Measurements from ENCODE around the gene EFCAB6.

Gene EFCAB6

DNA sequence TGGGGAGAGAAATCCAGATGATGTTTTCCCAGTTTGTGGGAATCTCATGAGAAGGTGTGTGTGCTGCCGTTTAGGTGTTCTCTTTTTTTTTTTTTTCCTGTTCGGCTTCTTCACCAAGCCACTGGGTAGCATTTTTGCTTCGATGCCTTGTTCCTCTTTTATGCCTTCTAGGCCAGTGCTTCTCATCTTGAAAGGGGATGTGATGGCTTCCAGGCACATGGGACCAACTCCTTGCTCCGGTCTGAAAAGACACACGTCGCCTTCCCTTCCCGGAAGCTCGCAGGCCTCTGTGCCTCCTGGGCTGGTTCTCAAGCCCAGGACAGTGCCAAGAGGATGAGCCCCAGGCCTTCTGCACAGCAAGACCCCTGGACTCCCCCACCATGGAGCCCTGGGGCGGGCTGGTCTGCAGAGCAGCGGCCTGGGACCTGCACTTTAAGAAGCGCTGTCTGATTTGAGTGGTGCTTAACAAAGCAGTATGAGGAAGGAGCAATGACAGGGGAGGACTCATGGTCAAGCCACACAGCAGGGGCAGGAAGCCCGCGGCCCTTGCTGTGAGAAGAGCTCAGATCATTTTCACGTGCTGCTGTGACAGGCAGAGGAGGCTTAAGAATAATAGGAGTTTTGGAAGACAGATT lies 241.5 kb downstream of the EFCAB6 start:
- no peaks in the 10 kb centered on the region for H3K36me3 ChIP-seq (ENCODE audit: control insufficient read depth, low read length)
- H3K9me3 ChIP-seq (ENCODE audit: control insufficient read depth, insufficient read depth, low read length): no peaks in the 10 kb centered on the region
- no peak overlapping the region for H3K4me3 ChIP-seq (ENCODE audit: low read length)
- no peaks in the 10 kb centered on the region for H3F3A ChIP-seq (ENCODE audit: control insufficient read depth, insufficient read depth)
- H3K9me2 ChIP-seq (replicated peaks; ENCODE audit: control insufficient read depth, low read length): no peaks in the 10 kb centered on the region
- H3K4me2 ChIP-seq (ENCODE audit: low read length): no peak overlapping the region
- TF ChIP-seq EZH2phosphoT487 (IDR thresholded peaks at IDR 0.05; ENCODE audit: borderline replicate concordance, low read length): no peak
- TF ChIP-seq, protein P1, sequence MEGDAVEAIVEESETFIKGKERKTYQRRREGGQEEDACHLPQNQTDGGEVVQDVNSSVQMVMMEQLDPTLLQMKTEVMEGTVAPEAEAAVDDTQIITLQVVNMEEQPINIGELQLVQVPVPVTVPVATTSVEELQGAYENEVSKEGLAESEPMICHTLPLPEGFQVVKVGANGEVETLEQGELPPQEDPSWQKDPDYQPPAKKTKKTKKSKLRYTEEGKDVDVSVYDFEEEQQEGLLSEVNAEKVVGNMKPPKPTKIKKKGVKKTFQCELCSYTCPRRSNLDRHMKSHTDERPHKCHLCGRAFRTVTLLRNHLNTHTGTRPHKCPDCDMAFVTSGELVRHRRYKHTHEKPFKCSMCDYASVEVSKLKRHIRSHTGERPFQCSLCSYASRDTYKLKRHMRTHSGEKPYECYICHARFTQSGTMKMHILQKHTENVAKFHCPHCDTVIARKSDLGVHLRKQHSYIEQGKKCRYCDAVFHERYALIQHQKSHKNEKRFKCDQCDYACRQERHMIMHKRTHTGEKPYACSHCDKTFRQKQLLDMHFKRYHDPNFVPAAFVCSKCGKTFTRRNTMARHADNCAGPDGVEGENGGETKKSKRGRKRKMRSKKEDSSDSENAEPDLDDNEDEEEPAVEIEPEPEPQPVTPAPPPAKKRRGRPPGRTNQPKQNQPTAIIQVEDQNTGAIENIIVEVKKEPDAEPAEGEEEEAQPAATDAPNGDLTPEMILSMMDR (IDR thresholded peaks at IDR 0.05; ENCODE audit: low read depth, low read length, poor library complexity, severe bottlenecking): no peak
- H3K27me3 ChIP-seq (ENCODE audit: control insufficient read depth, low read length): no peaks in the 10 kb centered on the region
- H4K20me1 ChIP-seq (ENCODE audit: control insufficient read depth, insufficient read depth, low read depth, low read length): no peaks in the 10 kb centered on the region; the same call in 1 of the 2 replicates
- H3K4me1 ChIP-seq (ENCODE audit: control insufficient read depth, low read length): no peaks in the 10 kb centered on the region
- H3K27ac ChIP-seq (ENCODE audit: low read depth, low read length): no peak overlapping the region
- no peaks in the 10 kb centered on the region for H3K79me2 ChIP-seq (ENCODE audit: control insufficient read depth, low read length)

DNA sequence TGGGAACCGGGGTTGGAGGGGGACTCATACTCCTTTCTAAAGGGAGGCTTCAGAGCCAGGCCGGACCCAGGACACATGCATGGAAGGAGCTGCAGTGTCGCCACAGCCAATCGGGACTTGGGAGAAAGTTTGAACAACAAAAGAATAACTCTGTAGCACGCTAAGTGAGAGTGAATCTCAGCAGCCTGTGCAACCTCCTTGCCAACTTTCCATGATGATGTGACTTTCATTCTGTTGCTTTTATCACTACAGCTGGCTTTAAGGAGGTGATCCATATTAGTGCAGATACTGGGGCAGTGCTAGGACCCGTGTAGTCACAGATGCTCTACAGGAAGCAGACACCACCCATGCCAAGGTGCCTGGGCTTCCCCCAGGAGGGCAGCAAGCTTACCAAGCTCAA lies 243.0 kb downstream of the EFCAB6 start:
- no peak overlapping the region for H3K27ac ChIP-seq (ENCODE audit: low read depth, low read length)
- H3K9me2 ChIP-seq (replicated peaks; ENCODE audit: control insufficient read depth, low read length): no peaks in the 10 kb centered on the region
- H3K79me2 ChIP-seq (ENCODE audit: control insufficient read depth, low read length): no peaks in the 10 kb centered on the region
- H3K4me2 ChIP-seq (ENCODE audit: low read length): no peak overlapping the region
- TF ChIP-seq EZH2phosphoT487 (IDR thresholded peaks at IDR 0.05; ENCODE audit: borderline replicate concordance, low read length): no peak
- TF ChIP-seq, protein P1 (IDR thresholded peaks at IDR 0.05; ENCODE audit: low read depth, low read length, poor library complexity, severe bottlenecking): no peak
- H3K4me3 ChIP-seq (ENCODE audit: low read length): no peak overlapping the region
- no peaks in the 10 kb centered on the region for H3K4me1 ChIP-seq (ENCODE audit: control insufficient read depth, low read length)
- no peaks in the 10 kb centered on the region; the same call in 1 of the 2 replicates for H4K20me1 ChIP-seq (ENCODE audit: control insufficient read depth, insufficient read depth, low read depth, low read length)
- H3K9me3 ChIP-seq (ENCODE audit: control insufficient read depth, insufficient read depth, low read length): no peaks in the 10 kb centered on the region
- H3K36me3 ChIP-seq (ENCODE audit: control insufficient read depth, low read length): no peaks in the 10 kb centered on the region
- no peaks in the 10 kb centered on the region for H3F3A ChIP-seq (ENCODE audit: control insufficient read depth, insufficient read depth)
- H3K27me3 ChIP-seq (ENCODE audit: control insufficient read depth, low read length): no peaks in the 10 kb centered on the region

DNA sequence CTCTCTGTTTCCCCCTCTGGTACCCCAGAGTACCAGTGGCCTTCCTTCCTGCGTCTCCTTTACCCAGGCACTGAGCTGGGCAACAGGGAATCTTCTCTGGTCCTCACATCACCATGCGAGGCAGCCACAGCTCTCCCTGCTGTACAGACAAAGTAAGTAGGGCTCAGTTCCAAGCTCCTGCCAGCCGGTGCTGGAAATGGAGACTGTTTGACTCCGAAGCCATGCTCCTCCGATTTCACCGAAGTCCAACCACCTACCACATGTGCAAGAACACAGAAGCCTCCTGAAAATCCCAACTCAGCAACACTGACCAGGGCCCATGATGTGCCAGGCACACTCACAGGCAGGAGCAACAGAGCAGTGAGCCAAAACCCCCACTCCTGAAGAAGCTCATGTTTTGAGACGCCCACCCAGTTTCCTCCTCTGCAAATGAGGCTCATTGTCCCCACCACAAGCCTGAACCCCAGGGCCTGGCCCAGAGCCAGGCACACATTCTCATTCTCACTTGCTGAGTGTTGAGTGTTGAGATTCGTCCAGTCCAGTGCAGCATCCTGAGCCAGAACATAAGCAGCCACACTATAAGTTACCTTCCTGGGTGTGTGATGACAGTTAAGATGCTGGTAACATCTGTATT lies 244.3 kb downstream of the EFCAB6 start:
- H3K27me3 ChIP-seq (ENCODE audit: control insufficient read depth, low read length): no peaks in the 10 kb centered on the region
- no peak overlapping the region for H3K4me3 ChIP-seq (ENCODE audit: low read length)
- TF ChIP-seq, protein P1 (IDR thresholded peaks at IDR 0.05; ENCODE audit: low read depth, low read length, poor library complexity, severe bottlenecking): no peak
- no peak for TF ChIP-seq EZH2phosphoT487 (IDR thresholded peaks at IDR 0.05; ENCODE audit: borderline replicate concordance, low read length)
- H3K9me3 ChIP-seq (ENCODE audit: control insufficient read depth, insufficient read depth, low read length): no peaks in the 10 kb centered on the region
- no peaks in the 10 kb centered on the region for H3K4me1 ChIP-seq (ENCODE audit: control insufficient read depth, low read length)
- H3K4me2 ChIP-seq (ENCODE audit: low read length): no peak overlapping the region
- no peaks in the 10 kb centered on the region for H3K79me2 ChIP-seq (ENCODE audit: control insufficient read depth, low read length)
- H4K20me1 ChIP-seq (ENCODE audit: control insufficient read depth, insufficient read depth, low read depth, low read length): no peaks in the 10 kb centered on the region; the same call in 1 of the 2 replicates
- H3K27ac ChIP-seq (ENCODE audit: low read depth, low read length): no peak overlapping the region
- H3K9me2 ChIP-seq (replicated peaks; ENCODE audit: control insufficient read depth, low read length): no peaks in the 10 kb centered on the region
- H3F3A ChIP-seq (ENCODE audit: control insufficient read depth, insufficient read depth): no peaks in the 10 kb centered on the region
- no peaks in the 10 kb centered on the region for H3K36me3 ChIP-seq (ENCODE audit: control insufficient read depth, low read length)

All from DOHH2 (cell line).